Activated T-cell treated with anti-CD3 and anti-CD28 coated beads, Interleukin-2, amount 50 U/mL, for 48 hours (primary cell): ENCODE measurements around the gene MACROH2A1.

Experiments used
- DNase-seq, 2 experiments: peaks; one replicate each; pipeline ENCODE4 v3.0.0-alpha.2; 2020

The MACROH2A1 gene

DNA sequence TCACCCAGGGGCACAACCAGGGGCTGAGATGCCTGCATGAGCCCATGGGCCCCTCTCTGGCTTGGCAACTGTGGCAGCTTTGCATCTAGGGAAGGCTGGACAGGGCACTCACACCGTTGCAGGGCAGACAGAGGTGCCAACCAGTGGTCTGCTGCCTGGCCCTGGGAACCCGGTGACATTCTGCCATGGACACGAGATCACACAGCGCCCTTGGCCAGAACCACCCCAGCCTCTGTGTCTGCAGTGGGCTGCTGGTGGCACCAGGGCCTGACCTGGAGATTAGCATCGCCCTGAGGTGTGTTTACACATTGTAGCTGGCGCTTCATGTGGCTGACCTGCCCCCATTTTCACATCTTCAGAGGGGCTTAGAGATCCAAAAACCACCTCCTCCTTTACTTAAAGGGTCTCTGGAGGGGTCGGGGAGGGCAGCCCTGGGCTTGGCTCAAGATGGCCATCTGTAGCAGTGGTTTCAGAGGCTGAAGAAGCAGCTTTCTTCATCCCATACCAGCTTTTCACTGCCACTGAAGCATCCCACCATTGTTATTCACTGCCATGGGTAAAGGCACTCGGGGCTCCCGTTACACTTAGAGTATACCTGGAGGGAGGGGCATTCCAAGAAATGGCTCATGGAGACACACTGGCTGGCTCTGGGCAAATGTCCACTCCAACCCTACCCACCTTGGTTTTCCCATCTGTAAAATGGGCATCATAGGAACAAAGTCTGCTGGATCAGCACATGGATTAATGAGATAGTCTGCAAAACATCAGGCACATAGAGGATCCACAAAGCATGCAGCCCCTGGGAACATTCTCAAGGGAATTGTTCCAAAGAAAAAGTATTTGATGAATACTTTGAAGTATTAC lies 36.7 kb upstream of the MACROH2A1 start:
- no peak for DNase-seq

DNA sequence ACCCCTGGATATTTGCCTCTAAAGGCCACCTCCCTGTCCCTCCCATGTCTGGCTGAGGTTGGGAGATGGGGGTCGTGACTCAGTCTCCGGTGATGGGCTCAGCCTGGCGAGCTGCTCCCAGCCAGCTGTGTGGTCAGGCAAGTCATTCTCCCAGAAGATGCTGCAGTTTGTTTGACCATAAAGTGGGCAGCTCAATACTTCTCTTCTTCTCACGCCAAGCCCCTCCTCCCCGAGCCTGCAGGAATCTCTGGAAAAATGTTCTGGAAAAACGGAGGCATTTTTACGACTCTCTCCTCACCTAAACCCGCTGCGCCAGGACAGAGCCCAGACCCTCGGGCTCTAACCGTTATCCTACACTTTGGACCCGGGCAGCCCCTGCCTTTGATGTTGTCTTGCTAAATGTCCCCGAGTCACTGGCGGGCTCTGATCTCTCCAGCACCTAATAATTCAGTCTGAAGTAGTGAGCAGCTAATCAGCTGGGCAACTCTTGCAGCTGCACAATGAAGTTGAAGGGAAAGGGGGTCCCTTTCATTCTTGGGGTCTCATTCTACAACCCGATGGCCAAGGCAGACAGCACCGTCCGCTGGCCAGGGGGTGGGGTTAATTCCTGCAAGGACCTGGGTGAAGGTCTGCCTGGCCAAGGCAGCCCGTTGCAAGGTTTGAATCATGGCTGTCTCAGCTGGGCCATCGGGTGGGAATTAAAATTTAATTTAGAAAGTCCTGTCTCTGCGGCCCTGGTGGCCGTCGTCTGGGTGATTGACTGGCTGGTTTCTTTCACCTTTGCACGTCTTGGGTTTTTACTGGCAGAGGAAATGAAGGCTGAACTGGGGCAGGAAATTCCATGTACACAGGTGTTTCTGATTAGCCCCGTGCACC lies 35.8 kb upstream of the MACROH2A1 start:
- DNase-seq, result no peak

DNA sequence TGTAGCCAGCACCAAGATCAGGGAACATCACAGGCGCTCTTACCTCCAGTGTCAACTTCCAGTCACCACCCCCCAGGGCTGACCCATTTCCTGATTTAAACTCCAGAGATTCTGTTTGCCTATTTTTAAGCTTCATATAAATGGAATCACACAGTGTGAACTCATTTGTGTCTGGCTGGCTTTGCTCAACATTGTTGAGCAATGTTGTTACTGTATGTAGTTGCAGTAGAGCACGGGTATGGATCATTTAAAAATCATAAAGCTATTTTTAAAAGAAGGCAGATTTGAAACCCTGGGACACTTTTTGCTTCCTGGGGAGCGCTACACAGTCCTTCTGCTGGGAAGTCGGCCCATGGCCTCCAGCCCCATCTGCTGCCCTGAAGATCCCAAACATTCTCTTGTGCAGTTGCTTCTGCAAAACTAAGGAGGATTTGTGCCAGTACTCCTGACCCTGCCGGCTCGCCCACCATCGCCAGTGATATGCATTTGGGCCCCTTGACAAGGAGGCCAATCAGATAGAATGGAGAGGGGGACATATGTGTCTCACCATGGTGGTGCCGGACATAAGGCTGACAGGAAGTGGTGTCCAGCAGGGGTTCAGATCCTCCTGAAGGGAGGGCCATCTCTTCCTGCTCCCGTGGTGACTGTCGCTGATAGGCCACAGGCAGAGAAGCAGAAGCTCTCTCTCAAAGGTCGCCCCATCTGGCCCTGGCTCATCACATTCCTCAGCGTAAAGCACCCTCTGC lies 34.8 kb upstream of the MACROH2A1 start:
- no peak for DNase-seq

DNA sequence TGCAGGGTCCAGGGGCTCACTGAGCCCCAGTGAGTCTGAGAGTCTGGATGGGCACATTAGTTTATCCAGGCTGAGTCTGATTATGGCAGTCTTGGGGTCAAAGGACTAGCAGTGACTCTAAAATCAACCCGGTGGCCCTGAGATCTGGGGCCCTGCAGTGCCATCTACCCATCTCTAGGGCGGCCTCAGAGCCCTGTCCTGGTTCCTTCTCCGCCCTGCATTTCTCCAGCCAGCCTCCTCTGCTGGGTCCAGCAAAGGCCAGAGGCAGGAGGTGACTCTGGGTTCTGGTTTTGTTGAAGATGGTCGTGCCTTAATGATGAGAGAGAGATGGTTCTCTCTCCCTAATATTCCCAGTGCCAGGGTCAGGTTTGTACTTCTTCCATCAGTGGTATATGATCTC lies 33.1 kb upstream of the MACROH2A1 start:
- DNase-seq, result no peak

DNA sequence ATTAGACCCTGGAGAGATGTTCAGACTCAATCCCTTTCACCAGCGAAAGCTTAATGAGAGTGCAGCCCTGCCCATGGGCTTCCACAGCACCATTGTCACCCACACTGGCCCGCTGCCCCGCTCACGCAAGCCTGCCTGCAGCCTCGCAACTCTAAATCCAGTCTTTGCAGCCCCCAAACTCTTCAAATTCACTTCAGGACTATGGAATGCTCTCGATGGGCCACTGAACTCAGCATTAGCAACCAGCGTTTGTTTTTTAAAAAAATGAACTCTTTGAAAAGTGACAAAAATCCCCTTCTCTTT lies 31.1 kb upstream of the MACROH2A1 start:
- DNase-seq, result no peak

DNA sequence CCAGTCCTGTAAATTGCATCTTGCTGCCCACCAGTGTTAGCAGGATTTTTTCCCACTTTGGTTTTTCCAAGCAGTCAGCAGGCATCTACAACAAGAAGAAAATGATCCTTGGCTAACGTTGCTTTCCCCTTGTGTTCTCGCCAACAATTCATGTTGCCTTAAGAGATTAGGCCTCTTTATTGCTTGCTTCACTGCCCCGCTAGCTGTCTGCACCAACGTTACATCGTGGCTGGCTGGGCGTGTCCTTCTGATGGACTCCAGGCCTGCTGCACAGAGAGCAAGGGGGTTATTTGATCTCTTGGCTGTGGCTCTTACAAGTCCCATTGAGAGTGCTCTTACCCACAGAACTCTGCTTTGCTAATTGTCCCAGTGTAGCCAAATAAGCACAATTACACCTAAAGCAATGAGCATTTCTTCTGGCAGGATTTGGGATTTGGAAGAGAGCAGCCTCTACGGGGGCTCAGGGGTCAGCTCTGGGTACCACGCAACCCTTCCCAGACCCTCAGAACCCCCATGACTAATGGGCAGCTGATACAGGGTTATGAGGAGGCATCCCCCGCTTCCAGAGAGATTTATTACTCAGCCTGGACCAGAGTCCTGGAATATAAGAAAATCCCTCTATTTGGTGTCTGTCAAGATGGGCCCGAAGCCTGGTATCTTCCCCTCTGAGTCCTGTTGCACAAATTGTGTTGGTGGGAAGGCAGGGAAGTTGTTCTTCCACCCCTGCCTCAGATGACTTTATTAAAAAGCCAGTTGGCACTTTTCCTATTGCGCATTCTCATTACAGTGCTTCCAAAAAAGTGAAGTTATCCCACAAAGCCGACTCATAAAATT lies 30.5 kb upstream of the MACROH2A1 start:
- DNase-seq, result no peak

DNA sequence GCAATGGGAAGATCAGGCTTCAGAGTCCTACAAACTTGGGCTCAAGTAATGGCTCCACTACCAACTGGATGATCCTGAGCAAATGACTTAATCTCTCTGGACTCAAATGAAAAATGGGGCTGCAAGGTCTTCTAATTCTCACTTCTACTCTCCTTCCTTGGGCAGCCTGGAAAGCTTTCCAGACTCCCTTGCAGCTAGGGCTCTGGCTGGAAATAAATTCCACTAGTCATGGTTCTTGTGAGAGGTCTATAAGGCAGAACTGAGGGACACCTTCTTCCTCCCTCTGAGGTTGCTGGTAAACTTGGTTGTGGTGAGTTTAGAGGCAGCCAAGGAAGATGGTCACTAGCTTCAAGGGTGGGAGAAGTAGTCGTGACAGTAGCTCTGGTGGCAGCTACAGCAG lies 29.6 kb upstream of the MACROH2A1 start:
- no peak for DNase-seq

DNA sequence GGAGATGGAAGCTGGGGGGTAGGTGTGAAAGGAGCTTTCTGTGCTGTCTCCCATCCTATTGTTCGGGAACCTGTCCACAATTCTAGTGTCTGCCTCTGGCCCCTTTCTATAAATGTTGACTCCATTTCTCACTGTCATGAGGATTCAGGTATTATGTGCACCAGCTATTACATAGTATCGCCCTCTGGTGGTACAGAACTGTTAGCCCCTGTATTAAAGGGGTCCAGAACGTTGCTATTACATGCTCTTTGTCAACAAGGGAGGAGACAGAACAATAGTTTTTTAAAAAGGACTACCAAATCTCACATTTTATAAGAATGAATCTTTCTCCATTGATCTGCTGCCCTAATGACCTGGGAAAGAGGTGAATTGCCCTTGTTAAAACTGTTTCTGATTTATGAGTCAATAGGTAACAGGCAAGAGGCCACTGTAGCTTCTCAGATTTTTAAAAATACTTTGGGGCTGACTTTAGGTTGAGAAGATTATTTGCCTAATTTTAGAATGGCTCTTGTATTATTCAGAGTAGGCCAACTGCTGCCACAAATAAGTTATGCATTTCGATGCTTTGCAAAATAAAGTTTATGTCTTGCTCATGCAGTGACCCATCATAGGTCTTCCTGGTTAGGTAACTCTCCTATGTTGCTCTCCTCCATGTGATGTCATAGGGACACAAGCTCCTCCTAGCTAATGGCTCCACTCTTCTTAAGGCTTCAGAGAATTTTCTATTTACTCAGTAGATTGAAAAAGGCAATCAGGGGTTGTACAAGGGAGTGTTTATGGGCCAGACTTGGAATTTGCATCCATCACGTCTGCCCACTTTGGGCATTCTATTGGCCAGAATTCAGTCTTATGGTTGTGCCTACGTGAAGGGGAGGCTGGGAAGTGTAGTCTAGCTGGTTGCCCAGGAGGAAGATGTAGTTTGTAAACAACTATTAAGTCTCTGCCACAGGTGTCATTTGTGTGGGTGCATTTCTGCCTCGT lies 27.4 kb upstream of the MACROH2A1 start:
- DNase-seq, result no peak

DNA sequence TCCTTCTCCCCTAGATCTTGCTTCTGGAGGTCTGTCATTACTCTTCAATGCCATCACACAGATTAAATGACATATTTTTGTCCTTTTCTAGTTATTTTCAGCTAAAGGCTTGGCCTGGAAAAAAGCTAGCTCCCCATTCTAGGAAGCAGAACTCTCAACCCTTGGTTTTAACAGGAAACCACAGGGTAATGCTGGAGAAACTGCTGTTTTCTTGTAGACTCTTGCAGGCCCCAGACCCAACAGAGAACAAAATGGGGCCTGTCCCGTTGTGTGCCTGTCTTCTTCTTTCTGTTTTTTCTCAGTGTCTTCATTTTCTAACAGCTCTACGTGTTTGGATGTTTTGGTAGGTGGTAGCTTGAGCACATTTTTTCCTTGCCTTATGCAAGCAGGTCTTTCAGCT lies 26.6 kb upstream of the MACROH2A1 start:
- no peak for DNase-seq

DNA sequence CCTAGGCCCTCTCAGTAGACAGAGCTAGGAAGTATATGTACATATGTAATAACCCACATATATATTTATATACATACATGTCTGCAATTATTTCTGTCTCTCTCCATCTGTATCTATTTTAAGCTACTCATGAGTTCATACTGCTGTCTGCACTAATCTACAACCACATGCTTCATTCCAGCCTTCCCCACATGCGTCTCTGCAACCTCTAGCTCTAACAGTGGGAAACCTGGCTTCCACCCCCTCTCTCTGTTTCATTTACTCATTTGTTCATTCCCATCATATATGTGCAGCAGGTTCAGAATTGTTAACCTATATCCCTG lies 24.8 kb upstream of the MACROH2A1 start:
- no peak for DNase-seq

DNA sequence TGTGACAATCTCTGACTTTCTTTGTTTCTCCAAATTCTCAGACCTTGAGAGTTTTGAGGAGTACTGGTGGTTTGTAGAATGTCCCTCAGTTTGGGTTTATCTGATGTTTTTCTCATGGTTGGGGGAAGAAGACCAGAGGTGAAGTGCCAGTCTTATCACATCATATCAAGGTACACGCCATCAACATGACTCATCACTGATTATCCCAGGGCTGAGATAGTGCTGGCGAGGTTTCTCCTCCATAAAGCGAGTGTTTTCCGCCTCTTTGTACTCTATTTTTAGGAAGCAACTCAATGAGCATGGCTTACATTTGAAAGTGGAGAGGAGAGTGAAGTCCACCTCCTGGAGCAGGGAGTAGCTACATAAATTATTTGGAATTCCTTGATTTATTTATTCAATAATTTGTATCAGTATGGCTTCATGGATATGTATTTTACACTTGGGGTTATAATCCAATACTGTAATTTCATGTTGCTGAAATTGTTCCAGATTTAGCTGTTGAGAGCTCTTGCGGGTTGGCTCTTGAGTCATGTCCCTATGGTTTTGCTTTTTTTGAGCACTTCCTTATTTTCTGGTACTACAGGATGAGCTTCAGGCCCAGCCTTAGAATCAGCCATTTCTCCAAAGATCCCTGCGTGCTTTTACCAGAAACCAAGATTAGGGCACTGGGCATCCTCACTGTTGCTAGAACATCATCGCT lies 24.3 kb upstream of the MACROH2A1 start:
- DNase-seq, result no peak

DNA sequence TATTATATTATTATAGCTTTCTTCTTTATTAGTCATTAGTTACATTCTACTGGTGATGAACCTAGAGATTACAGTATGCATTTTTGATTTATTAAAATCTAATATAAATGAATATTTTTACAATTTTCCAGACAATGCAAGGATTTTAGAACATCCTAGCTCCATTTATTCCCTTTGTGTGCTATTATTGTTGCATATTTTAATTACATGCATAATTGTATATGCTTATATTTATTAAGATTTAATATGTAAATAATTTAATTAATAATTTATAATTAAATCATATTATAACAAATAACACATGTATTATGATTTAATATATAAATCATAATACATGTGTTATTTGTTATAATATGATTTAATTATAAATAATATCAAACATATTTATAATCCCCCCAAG lies 23.4 kb upstream of the MACROH2A1 start:
- no peak for DNase-seq

DNA sequence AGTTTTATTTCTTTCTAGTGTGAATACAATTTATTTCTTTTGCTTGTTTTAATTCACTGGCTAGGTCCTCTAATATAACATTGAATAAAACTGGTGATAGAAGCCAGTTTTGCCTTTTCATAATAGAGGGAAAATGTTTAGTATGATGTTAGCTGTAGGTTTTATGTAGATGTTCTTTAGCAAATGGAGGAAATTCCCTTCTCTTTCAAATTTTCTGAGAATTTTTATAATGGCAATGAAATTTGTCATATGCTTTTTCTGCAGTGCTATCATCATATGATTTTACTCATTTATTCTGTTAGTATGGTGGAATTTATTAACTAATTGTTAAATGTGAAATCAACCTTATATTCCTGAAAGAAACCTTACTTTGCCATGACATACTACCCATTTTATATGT lies 18.1 kb upstream of the MACROH2A1 start:
- DNase-seq, result no peak

DNA sequence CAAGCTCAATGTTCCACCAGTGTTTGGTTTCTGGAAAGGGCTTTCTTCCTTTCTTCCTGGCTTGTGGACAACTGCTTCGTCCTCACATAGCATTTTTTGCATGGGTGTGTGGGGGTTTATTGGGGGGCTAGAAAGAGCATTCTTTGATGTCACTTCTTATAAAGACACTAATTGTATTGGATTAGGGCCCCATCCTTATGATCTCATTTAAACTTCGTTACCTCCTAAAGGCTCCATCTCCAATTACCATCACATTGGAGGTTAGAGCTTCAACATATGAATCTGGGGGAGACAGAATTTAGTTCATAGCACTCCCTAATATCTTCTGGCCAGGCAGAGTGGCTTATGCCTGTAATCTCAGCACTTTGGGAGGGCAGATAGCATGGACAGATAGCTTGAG lies 6.1 kb upstream of the MACROH2A1 start:
- DNase-seq, result no peak

DNA sequence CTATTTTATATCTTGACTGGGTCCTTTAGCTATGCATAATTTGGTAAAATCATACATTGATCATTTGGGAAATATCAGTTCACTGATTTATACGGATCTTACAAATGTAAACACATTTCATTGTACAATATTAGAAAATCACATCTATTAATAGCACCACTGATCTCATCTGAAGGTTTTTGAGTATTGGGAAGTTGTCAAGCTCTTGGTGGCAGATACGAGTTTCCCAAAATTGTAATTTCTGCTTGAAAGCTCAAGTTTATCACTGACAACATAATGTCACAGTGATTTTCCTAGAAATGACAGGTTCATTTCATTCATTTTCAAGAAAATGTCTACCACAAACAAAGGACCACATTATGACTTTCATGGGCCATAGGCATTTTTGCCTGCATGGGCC lies 3.0 kb upstream of the MACROH2A1 start:
- no peak for DNase-seq

DNA sequence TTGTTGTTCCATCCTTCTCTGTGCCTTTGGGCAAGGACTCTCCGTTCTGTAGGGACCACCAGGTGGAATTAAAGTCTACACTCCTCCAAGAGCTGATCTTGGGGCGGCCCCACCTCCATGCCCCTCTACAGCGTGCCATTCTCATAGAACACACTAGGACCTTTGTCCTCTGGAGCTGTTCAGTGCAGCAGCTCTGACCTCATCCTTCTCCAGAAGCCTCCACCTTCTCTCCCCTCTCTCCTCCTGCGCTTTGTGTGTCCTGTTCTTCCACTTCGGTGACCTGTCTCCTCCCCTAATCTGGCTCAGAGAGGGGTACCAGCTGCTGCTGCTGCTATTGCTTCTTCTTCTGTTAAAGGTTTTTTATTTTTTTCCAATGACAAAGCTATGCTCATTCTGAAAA lies 1.8 kb upstream of the MACROH2A1 start:
- DNase-seq, result no peak

DNA sequence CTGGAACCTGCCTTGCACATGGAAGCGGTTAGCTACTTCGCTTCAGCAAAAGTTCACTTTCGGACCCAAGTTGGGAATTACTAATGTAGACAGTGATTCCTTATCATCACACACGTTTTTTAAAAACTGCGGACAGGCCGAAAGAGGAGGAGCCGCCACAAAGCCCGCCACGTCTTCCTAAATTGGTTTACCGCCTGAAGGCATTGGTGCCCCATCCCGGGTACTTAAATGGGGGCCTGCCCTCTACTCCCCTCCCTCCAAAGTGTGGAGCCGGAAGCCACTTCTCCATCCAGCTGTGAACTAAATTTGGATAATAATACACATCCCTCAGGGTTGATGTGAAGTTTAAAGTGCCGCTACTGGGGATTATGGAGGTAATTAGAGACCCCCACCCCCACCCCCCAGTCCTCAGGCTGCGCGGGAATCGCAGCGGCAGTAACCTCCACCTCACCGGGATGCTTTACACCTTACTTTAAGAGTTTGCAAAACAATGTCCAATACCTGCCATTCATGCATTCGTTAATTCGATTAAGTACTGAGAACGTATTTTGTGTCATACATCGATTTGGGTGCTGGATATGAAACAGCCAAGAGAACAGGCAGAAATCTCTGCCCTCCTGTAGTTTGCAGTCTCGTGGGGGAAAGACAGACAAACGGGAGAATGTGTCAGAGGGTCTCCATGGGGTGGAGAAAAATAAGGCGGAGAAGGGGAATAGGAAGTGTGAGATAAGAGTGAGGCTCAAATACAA lies 937 bp upstream of the MACROH2A1 start:
- DNase-seq, result no peak

DNA sequence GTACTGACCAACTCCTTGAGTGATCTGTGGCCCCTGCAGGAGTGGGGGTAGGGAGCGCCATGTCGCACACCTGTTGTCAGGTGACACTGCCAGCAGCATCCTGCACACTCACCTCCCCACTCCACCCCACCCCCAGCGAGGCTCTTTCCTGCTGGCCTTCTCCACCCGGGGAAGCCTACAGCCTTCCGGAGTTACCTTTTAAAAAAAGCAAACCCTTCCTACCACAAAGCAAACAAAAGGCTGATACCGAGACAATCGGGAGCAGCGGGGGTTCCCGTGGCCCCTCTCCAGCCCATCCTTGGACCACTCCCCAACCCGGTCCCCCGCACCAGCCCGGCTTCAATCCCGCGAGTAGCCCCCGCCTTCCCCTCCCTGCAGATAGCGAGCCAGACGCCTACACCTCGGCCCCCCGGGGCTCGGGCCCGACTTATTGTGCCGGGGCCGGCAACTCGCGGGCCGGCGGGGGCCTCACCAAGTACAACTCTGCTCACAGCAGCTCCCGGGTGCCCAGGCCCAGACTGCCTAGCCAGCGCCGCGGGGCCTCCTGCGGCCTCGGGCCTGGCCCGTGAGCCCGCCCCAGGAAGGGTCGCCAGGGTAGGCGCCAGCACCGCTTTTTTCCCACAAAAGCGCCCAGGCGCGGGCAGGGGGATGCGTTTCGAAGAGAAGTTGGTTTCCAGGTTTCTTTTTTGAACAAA lies 724 bp downstream of the MACROH2A1 start:
- DNase-seq, result peak; percentile 62 to 67

DNA sequence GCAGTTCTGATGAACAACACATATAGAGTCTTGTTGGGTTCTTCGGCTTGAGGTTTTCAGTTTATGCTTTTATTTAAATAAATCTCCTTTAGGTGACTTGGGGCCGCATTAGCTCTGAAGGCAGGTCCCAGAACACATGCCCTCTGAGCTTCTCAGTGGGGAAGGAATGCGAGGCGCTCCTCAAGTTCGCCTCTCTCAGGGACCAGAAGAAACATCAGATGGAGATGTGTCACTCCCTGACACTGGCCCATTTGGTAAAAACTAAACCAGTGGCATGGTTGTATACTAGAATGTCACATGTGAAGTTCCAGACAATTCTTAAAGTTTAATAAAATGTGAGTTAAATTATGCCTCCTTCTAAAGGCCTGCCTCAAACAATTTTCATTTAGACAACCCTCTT lies 1.9 kb downstream of the MACROH2A1 start:
- DNase-seq, result no peak
